Germinal center (tissue), 1 donor: ENCODE measurements around the gene FEM1A.
"Not testable (repeated sequence)": the region's sequence is repeated elsewhere in the genome, so short reads cannot be mapped to it uniquely, and the experiment has no call there.

Source experiments
- DNase-seq: peaks from one replicate; pipeline ENCODE4 v3.0.0; 2012; ENCODE audit warnings: mixed read lengths, low spot score

The FEM1A gene, protein sequence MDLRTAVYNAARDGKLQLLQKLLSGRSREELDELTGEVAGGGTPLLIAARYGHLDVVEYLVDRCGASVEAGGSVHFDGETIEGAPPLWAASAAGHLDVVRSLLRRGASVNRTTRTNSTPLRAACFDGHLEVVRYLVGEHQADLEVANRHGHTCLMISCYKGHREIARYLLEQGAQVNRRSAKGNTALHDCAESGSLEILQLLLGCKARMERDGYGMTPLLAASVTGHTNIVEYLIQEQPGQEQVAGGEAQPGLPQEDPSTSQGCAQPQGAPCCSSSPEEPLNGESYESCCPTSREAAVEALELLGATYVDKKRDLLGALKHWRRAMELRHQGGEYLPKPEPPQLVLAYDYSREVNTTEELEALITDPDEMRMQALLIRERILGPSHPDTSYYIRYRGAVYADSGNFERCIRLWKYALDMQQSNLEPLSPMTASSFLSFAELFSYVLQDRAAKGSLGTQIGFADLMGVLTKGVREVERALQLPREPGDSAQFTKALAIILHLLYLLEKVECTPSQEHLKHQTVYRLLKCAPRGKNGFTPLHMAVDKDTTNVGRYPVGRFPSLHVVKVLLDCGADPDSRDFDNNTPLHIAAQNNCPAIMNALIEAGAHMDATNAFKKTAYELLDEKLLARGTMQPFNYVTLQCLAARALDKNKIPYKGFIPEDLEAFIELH

DNA sequence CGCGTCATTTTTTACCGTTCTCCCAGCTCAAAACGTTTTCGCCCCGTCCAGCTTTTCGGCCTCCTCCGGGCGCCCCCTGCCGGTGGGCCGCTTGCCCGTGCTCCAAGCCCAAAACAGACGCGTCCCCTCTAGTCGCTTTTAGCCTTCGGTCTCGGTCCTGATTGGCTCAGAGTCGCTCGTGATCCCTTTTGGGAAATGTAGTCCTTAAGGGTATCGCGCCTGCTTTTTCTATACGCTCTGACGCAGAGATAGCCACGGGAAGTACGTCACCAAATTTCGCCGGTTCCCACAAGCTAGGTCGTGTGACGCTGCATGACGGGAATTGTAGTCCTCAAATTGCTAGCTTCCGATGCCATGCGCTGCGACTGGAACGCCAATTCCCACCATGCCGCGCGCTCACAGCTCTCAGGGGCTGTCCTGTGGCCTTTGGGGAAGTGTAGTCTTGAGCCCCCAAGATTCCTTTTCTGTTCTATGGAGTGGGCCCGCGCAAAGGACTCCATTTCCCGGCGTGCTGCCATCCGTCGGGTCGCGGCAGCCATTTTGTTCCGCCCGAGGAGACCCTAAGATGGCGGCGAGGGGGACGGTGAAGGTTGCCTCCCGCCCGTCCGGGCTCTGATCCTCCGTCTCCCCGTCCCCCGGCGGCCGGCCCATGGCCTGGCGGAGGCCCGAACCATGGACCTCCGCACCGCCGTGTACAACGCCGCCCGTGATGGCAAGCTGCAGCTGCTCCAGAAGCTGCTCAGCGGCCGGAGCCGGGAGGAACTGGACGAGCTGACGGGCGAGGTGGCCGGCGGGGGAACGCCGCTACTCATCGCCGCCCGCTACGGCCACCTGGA, at the start of gene FEM1A:
Gene FEM1A, plus strand, starts transcription at position 552 of the 836 bp plus-strand sequence. Its CDS starts 121 bp downstream, at position 673.
- peak; percentile 96 for DNase-seq

DNA sequence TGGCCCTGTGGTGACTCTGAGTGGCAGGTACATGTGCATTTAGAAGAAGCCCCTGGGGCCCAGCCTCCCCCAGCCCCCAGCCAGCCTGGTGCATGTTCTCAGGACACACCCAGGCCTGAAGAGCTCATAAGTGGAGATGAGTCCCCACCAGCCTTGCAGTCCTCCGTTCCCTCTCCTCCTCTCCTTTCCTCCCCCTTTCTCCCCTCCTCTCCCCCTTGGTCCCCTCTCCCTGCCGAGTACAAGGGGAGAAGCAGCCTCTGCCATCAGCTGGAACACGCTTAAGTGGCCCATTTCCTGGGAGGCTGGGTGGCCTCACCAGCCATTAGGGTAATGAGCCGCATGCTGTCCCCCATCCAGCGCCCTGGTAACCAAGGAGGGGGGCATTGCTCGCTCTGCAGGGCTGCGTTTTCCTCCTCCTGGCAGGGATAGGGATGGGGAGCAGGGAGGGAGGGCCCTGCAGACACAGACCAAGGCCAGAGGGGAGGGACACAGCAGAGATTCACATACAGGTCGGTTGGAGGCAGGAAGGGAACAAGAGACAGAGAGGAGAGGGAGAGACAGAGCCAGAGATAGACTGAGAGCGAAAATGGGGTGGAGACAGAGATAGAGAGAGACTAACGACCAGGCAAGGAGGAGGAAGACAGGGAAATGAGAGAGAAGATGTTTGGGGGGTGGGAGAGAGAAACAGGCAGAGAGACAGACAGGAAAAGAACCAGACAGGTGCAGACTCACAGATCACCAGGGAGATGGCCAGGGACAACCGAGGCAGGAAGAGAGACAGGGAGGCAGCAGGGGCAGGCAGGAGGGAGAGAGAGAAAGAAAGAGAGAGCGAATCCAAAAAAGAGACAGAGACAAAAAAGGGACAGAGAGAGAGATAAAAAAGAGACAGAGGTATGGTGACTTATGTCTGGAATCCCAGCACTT, 48.5 kb upstream of the FEM1A start:
- DNase-seq, result no peak

DNA sequence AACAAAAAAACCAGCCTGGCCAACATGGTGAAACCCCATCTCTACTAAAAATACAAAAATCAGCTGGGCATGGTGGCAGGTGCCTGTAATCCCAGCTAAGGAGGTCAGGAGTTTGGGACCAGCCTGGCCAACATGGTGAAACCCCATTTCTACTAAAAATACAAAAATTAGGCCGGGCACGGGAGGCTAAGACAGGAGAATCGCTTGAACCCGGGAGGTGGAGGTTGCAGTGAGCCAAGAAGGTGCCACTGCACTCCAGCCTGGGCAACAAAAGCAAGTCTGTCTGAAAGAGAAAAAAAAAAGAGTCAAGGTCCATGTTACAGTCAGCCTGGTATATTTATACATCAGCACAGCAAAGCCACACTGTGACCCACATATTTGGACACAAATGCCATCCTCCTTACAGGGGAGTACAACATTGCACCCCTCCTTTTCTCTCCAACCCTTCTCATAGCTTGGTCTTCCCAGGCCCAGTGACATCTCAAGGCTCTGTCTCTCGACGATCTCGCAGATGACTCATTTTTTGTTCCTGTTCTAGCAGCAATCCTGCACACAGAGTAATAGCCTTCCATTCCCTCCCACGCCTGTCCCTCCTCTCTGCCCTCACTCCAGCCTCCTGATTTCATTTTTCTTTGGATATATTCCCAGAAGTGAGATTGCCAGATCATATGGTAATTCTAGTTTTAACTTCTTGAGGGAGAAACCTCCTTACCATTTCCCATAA, 46.9 kb upstream of the FEM1A start:
- DNase-seq, result no peak

DNA sequence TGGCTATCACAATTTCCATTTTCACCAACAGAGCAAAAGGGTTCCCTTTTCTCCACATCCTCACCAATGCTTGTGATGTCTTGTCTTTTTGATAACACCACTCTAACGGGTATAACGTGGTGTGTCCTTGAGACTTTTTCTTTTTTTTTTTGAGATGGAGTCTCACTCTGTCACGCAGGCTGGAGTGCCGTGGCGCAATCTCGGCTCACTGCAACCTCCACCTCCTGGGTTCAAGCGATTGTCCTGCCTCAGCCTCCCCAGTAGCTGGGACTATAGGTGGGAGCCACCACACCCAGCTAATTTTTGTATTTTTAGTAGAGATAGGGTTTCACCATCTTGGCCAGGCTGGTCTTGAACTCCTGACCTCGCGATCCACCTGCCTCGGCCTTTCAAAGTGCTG, 46.4 kb upstream of the FEM1A start:
- not testable (repeated sequence) for DNase-seq

DNA sequence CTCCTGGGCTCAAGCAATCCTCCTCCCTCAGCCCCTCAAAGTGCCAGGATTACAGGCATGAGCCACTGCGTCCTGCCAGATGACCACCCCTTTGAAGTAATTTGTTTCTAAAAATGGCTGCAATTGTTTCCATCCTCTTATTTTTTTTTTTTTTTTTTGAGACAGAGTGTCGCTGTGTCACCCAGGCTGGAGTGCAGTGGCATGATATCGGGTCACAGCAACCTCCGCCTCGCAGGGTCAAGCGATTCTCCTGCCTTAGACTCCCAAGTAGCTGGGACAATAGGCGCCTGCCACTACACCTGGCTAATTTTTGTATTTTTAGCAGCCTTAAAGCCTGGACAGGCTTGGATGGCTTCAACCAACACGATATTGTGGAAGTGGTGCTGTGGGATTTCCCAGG, 45.5 kb upstream of the FEM1A start:
- DNase-seq, result no peak

DNA sequence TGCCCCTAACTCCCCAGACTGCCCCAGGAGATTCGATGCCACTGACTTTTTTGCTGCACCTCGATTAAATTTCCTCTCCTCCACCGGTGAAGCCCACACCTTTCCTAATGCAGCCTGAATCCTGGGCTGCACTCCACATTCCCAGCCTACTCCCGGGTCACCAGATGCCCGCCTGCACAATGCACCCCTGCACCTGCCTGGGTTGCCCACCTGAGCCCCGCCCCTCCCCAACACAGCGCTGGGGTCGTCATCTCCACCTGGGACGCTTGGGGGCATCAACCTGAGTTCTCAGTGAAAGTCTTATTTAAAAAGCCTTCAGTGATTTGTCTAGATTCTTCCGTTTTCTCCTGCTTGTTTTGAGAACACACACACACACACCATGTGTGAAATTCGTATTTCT, 43.3 kb upstream of the FEM1A start:
- DNase-seq, result no peak

DNA sequence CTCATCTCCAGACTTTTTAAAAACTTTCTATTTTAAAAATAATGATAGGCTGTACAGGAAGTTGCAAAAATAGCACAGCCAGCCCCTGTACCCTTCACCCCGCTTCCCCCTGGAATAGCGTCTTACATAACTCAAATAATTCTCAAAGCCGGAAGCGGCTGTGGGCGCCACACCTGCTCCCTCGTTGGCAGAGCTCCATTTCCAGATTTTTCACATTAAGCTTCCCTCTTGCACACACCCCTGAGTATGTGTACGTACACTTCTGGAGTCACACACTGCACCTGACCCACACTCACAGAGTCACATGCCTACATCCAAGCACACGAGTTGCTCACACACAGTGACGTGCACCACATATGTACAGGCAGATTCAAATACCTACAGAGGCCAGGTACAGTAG, 42.9 kb upstream of the FEM1A start:
- DNase-seq, result no peak

DNA sequence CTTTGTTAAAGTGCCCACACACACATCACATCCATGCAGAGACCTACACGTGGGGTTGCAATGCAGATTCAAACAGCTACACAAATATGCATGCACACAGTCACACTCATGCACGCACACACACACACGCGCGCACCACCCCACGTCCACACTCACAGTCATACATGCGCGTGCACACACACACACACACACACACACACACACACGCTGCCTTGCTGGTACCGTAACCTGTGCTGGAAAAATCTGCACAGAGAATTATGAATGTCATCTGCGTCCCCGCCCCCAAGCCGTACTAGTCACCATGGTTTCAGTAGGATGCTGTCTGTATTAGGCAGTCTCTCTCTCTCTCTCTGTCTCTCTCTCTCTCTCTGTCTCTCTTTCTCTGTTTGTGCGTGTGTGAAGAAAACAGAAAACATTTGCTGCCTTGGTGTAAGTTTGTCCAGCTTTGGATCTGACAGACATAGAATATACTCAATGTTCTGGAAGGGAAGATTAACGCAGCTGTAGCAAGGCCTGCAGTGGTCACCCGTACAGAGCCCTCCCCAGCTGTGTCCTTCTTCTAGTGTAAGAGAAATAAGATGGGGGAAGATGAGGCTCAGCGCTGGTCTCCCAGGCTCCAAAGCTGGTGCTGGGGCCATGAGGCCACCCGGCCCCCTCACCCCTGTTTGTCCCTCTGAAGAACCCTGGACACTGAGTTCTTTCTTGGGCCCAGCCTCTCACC, 41.5 kb upstream of the FEM1A start:
- no peak for DNase-seq

DNA sequence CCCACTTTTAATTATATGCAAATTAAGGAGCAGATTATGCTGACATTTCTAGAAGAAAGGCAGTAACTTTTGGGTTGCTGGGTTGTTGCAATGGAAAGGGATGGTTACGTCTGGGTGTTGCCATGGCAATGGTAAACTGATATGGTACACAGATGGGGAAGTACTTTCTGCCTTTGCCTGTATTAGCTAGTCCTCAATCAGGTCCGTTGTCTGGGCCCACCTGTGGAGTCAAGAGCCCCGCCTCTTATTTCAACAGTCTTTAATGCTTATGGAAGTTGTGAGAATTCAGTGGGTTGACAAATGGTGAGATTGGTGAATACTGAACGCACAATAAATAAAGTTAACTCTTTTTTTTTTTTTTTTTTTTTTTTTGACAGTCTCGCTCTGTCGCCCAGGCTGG, 37.3 kb upstream of the FEM1A start:
- no peak for DNase-seq

DNA sequence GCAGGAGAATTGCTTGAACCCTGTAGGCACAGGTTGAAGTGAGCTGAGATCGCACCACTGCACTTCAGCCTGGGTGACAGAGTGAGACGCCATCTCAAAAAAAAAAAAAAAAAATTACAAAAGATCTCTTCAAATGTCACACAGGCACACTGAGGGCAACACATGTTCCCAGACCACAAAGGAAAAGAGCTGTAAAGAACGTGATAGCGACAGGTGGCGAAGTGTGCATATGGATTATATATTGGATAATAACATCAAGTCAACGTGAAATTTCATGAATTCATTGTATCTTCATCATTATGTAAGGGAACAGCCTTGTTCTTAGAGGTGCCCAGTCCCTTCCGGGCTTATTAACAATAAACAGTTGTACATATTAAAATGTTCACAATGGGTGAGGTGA, 36.1 kb upstream of the FEM1A start:
- no peak for DNase-seq

DNA sequence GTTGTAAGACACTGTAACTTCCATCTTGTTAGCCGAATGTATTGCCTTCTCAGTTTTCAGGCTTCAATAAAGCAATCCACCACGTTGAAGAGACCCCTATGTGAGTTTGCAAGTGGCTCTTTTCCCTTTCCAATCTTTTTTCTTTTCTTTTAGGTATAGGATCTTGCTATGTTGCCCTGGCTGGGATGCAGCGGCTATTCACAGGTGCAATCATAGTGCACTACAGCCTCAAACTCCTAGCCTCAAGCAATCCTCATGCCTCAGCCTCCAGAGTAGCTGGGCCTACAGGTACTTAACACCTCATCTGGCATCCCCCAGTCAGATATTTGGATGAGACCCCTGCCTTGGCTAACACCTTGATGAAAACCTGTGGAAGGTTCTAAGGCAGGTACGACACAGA, 33.5 kb upstream of the FEM1A start:
- no peak for DNase-seq

DNA sequence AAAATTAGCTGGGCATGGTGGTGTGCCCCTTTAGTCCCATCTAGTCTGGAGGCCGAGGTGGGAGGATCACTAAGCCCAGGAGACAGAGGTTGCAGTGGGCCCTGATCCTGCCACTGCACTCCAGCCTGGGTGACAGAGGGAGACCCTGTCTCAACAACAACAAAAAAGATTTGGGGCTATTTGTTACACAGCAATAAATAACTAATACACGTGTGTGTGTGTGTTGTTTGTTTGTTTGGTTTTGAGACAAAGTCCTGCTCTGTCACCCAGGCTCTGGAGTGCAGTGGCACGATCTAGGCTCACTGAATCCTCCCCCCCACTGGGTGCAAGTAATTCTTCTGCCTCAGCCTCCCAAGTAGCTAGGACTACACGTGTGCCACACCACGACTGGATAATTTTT, 32.9 kb upstream of the FEM1A start:
- no peak for DNase-seq

DNA sequence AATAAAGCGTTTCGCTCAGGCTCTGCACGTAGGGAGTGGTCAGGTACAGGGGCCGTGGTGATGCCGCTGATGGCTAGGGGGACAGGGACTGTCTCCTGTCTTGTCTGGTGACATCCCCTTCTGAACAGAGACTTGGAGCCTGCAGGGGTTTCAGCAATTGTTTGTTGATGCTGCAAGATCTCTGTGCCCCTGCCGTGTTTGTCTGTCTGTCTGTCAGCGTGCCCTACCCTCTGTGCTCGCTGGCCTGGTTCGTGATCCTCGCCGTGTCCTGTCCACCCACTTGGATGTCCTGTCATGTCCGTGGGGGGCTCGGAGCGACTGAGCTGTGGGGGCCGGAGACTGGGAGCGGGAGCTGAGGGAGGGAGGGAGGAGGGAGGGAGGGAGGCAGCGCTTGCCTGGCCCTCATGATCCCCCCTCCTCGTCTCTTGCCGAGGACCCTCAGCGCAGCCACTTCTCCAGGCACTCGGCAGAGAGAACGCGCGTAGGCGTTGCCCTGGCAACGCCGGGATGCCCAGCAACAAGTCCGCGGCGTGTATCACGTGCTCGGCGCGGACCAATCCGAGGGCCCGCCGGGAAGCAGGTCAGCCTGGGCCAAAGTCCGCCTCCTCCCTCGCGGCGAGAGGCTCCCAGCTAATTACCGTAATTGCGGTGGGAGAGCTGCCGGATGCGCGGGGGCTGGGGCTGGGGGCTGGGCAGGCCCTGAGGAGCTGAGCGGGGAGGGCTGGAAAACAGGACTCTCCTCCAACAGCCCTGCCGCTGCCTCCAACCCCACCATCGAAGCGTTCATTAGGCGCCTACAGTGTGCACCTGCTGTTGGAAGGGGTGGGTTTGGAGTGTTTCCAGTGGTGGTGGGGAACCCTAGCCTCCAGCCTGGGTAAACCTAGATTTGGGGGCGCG, 31.9 kb upstream of the FEM1A start:
- DNase-seq, result peak; percentile 96

DNA sequence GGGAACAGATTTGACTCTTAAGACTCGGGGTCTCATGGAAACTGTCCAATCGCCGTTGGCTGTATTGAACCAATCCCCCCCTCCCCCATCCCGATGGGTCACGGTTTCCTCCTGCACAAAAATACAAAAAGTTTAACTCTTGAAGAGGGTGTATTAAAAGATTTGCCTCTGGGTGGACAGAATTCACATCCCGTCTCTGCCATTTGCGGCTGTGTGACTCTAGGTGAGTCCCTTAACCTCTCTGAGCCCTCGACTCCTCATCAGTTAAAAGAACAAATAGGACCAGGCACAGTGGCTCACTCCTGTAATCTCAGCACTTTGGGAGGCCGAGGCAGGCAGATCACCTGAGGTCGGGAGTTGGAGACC, 31.3 kb upstream of the FEM1A start:
- no peak for DNase-seq

DNA sequence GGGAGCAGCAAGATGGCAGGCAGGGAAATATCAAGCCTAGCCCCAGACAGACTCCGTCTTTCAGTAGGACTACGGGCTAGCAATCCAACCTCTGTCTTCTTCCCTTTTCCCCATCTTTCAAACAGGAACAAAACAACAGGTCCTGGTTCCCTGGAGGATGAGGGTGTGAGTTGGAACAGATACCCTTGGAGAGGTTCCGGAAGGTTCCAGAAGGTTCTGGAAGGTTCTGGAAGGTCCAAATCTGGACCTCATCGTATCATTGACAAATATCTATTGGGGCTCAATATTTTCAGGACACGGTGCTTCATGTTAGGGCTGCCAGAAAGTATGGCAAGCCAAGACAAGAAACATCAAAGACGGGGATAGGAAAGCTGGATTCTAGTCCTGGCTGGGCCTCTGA, 28.5 kb upstream of the FEM1A start:
- DNase-seq, result no peak

DNA sequence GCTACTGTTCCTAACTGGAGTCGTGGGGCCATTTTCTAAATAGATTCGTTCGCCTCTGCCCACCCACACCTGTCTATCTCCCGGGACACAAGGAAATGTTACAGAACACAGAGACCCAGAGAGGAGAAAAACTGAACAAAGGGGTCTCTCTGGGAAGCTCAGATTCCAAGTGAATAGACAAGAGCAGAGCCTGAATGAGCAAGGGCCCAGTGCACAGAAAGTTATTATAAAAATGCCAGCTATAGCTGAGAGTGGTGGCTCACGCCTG, 27.2 kb upstream of the FEM1A start:
- no peak for DNase-seq

DNA sequence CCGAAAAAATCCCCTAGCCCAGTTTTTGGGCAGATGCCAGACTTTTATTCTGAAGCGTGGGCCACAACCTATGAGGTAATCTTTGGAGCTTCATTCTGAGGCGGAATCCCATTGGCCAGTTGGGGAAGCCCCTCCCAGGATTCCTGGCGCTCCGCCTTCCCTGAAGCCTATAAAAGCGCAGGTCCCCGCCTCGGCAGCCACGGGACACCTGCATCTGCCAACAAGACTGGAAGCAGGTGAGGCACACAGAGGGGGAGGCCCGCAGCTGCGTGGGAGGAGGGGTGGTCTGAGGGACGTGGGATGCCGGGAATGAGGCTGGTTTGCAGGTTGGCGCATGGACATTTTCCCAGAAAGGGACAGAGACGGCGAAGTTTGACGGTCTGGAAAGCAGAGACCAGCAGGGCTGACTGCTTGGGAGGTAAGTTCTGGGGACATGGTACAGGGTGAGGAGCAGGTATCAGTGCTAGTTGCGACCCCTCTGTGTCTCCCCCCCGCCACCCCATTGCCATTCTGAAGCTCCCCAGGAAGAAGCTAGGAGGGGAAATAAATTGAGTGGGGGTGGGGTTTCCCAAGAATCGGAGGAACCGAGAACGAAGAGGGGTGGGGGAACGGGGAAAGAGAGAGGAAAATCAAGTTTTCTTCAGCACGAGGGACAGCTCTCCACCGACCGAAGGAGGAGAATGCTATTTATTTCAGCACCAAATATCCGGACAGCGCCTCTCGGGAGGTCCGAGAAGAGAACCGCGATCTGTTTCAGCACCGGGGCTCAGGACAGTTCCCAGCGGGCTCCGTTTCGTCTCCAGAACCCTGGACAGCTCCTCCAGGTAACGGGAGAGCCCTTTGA, 22.4 kb upstream of the FEM1A start:
- DNase-seq, result peak; percentile 86

DNA sequence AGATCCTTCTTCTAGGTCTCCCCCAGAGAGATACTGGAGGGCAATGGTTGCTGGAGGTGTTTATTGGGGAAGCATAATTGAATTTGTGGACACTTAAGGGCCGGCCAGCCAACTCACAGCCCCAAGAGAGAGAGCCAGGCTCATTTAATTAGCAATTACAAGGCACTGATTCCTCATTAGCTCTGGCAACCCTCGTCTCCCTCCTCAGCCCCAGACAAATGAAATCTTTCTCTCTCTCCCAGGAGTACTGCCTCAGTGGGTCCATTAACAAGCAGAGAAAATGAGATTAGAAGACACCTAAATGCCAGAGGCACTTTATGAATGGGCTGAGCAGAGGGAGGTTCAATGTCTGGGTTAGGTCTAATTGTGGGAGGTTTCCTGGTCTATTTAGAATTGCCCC, 19.0 kb upstream of the FEM1A start:
- DNase-seq, result no peak
